GM19328 (cell line): Measurements from ENCODE around the gene ZNF143.

Experiments used
- ATAC-seq: cut with Tn5 transposase; IDR thresholded peaks from one replicate; pipeline ENCODE4 v1.9.1; 2021; ENCODE audit warnings: mild to moderate bottlenecking, moderate library complexity; ENCODE audit not compliant: unreplicated experiment

ZNF143 gene

DNA sequence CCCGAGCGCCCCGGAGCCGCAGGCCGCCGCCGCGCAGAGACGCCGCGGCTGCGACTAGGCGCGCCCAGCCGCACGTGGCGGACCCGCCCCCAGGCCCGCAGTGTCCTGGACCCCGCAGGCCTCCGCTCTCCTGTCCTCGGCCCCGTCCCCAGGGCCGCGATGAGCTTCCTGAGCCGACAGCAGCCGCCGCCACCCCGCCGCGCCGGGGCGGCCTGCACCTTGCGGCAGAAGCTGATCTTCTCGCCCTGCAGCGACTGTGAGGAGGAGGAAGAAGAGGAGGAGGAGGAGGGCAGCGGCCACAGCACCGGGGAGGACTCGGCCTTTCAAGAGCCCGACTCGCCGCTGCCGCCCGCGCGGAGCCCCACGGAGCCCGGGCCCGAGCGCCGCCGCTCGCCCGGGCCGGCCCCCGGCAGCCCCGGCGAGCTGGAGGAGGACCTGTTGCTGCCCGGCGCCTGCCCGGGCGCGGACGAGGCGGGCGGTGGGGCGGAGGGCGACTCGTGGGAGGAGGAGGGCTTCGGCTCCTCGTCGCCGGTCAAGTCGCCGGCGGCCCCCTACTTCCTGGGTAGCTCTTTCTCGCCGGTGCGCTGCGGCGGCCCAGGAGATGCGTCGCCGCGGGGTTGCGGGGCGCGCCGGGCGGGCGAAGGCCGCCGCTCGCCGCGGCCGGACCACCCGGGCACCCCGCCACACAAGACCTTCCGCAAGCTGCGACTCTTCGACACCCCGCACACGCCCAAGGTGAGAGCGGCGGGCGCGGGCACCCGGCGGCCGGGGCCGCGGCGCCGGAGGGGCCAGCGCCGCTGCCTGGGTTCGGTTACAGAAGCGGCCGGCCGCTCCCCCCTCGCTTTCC, 113.2 kb downstream of the ZNF143 start:
- ATAC-seq: peak; percentile 30

GRCh38 chr11:9574622-9575259, 113.9 kb downstream of the ZNF143 start:
- ATAC-seq: no peak

DNA sequence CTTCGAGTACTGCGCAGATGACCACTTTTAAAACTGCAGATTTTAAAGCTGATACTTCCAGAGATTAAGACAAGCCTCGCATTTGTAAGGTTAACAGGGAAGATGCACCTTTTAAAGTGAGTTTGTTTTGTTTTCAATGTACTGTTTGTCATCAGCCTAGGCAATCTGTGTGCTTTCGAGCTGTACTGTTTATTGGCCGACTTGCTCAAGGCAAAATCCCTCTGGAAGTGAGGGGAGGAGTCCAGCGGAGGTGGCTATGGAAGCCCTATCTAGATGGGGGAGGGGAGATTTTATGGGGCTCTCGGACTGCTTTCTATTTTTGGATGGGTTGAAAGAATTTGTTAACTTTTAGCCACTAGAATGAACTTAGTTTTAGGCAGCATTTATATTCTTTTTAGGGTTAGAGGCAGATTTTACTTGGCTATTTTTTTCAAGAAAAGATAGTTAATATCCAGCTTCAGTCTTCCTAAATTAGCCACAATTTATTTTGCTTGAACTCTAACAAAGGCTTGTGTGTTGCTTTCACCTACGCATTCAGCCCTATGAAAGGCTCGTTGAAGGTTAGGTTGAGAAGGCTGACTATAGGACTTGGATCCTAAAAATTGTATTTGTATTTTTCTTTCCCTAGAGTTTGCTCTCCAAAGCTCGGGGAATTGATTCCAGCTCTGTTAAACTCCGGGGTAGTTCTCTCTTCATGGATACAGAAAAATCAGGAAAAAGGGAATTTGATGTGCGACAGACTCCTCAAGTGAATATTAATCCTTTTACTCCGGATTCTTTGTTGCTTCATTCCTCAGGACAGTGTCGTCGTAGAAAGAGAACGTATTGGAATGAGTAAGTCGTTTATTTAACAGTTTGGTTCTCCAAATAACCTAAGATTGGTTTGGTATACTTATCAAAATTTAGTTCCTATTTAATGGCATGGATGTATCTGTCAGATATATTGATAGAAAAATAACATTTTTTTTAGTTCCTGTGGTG, 114.7 kb downstream of the ZNF143 start:
- no peak for ATAC-seq

GRCh38 chr11:9576701-9577381, 116.0 kb downstream of the ZNF143 start:
- ATAC-seq: no peak

- ATAC-seq: no peak
These were observed 116.7 kb downstream of the ZNF143 start for GRCh38 chr11:9577556-9577955.
